Measurements from ENCODE around the gene MYCN. TPM values are rescaled to one million over a fixed set of nuclear protein-coding genes. Genes with fewer than 3 reads are reported as not detected.
A peak's percentile ranks its signal among the peaks of the same experiment; 100 is the strongest.

Gene MYCN
- total and polyA plus RNA-seq, 2 of the 8 experiments (the other 6 are each of a cell fraction or from before 2014, with no cell fraction given), result 87.8 to 137 TPM

DNA sequence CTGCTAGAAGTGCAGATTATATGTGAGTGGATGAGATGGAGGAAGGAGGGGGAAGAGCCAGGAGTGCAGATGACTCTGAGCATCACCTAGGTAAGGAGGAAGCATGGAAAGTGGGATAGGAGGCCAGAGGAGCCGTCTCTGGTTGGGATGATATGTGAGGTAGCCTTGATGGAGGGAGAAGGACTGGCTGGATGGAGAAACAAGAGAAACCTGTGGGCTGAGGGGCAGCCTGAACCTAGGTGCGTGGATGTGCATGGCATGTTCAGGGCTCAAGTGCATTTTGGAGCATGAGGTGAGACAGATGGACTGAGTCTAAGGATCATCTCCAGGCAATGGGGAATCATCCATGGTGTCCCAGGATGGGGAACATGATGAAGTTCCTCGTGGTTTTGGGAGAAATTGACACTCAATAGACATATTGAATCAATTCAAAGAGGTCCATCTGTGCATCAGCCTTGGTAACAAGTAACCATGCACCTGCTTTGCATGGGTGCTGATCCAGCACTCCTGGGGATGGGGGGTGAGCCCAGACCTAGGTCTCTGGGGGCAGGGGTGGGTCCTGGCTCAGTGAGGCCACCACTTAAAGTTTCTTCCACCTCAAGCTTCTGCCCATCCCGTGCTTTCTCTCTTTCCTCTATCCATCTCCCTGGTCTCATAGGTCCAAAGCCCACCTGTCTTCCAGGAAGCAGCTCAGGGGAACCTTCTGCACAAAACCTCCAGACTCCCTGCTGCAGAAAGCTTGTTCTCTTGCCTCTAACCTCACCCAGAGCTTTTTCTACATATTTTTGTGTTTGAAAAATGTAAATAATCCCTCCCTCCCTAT lies 19.2 kb downstream of the MYCN start:
- H4K91ac ChIP-seq (replicated peaks; ENCODE audit: insufficient read length, low read length), result peak overlapping the region; percentile 97
- ChIA-PET CTCF (ENCODE audit: partially characterized antibody) (interaction anchor here (0.9 to 1.0 kb wide), 3 partner anchors 10 to 60 kb away, joined by 3 to 4 read pairs (median 3); no protein-coding TSS in a partner anchor), POLR2A (ENCODE audit: partially characterized antibody) (interaction anchor here (0.5 kb wide), 1 partner anchor 53 kb away, joined by 3 read pairs; no protein-coding TSS in a partner anchor)
- no peaks in the 10 kb centered on the region for H3K36me3 ChIP-seq (ENCODE audit: control insufficient read depth in 2 of 4, insufficient read depth in 4 of 4, low read length in 3 of 4)
- H2BK120ac ChIP-seq (replicated peaks; ENCODE audit: low read depth, low read length), result peak overlapping the region; percentile 88
- peak overlapping the region; percentile 51 for H2BK20ac ChIP-seq (ENCODE audit: low read length)
- H3K23ac ChIP-seq (ENCODE audit: insufficient read length), result no peak overlapping the region
- FAIRE-seq (no peak), DNase-seq (ENCODE audit: low read depth in 1 of 2, low spot score in 2 of 2) (no peak)
- 89% methylated on average over 4 of the region's 4 CpGs; no CpG with 5 or more reads in 1 of the 2 experiments for WGBS, 2 experiments (ENCODE audit: extremely low coverage in 1 of 2, insufficient coverage in 1 of 2, insufficient read length in 1 of 2, insufficient replicate concordance in 2 of 2, low coverage in 1 of 2, low lambda C conversion rate in 2 of 2, missing lambda C conversion rate in 1 of 2)
- peak overlapping the region; percentile 79 for H4K5ac ChIP-seq (ENCODE audit: insufficient read length, low read depth, low read length)
- H4K20me1 ChIP-seq (replicated peaks in 1 of 2; ENCODE audit: control insufficient read depth in 1 of 2, insufficient read depth in 2 of 2, low read length in 2 of 2), result no peaks in the 10 kb centered on the region
- no peak overlapping the region for H3K14ac ChIP-seq (ENCODE audit: insufficient read length)
- peaks cover 6 to 16% (median 11%) of the 10 kb centered on the region in 4 experiments for H3K4me1 ChIP-seq (replicated peaks in 1 of 4; ENCODE audit: control insufficient read depth in 3 of 4, insufficient read depth in 4 of 4, low read length in 3 of 4)
- H2AFZ ChIP-seq (ENCODE audit: low read length), result no peak overlapping the region
- no peaks in the 10 kb centered on the region; the same call in none of the 2 replicates for H3K23me2 ChIP-seq (ENCODE audit: low read depth, low read length)
- no peak overlapping the region for H4K8ac ChIP-seq (ENCODE audit: extremely low read depth, insufficient read depth, low read length)
- H3K27ac ChIP-seq (ENCODE audit: low read depth, low read length), result no peak overlapping the region
- peak overlapping the region; percentile 15 for H3K4ac ChIP-seq (replicated peaks; ENCODE audit: insufficient read length, low read depth, low read length)
- H2BK5ac ChIP-seq (ENCODE audit: low read depth, low read length), result peak overlapping the region; percentile 85; the same call in 1 of the 2 replicates
- H3K79me2 ChIP-seq (ENCODE audit: control insufficient read depth in 1 of 2, insufficient read depth in 2 of 2, low read length in 2 of 2), result no peaks in the 10 kb centered on the region
- H3K4me2 ChIP-seq (ENCODE audit: insufficient read depth in 1 of 2, low read depth in 2 of 2, low read length in 2 of 2), result peak overlapping the region in 1 of 2 experiments; percentile 34; a peak in 1 of 4 replicates
- H3K9me3 ChIP-seq (ENCODE audit: insufficient read depth in 2 of 2, low read depth in 1 of 2, low read length in 1 of 2), result no peaks in the 10 kb centered on the region
- no peak overlapping the region for H3K4me3 ChIP-seq (ENCODE audit: extremely low read depth in 1 of 4, insufficient read depth in 2 of 4, low read depth in 3 of 4, low read length in 4 of 4)
- H3K56ac ChIP-seq (replicated peaks; ENCODE audit: insufficient read length, low read depth, low read length), result no peak overlapping the region
- H2BK12ac ChIP-seq (ENCODE audit: low read depth, low read length), result peak overlapping the region; percentile 96
- peak overlapping the region; percentile 99 for H2AK5ac ChIP-seq (ENCODE audit: low read depth, low read length)
- no peak overlapping the region for H3K9ac ChIP-seq (replicated peaks in 1 of 4; ENCODE audit: extremely low read depth in 1 of 4, low read depth in 3 of 4, low read length in 3 of 4)
- H3K79me1 ChIP-seq (ENCODE audit: low read depth, low read length), result no peaks in the 10 kb centered on the region
- no peaks in the 10 kb centered on the region for H3K27me3 ChIP-seq (replicated peaks in 1 of 4; ENCODE audit: control insufficient read depth in 3 of 4, extremely low read depth in 1 of 4, insufficient read depth in 3 of 4, low read length in 3 of 4)
- peak overlapping the region; percentile 92; the same call in 1 of the 2 replicates for H2BK15ac ChIP-seq (ENCODE audit: low read length)
- peak overlapping the region; percentile 66 for H3K18ac ChIP-seq (ENCODE audit: extremely low read depth, low read length)
- TF ChIP-seq NANOG (IDR thresholded peaks at IDR 0.05; ENCODE audit: insufficient read depth, low read depth, low read length, poor library complexity, severe bottlenecking) (no peak), POLR2AphosphoS5 (IDR thresholded peaks at IDR 0.05; ENCODE audit: low read depth, low read length) (no peak), MAFK (IDR thresholded peaks at IDR 0.05; ENCODE audit: low read depth, low read length) (no peak), EZH2 (IDR thresholded peaks at IDR 0.05; ENCODE audit: low read depth, low read length, severe bottlenecking) (no peak), SP1 (IDR thresholded peaks at IDR 0.05; ENCODE audit: low read depth, low read length) (no peak), HDAC6 (IDR thresholded peaks at IDR 0.05; ENCODE audit: low read depth, low read length) (no peak), SP2 (IDR thresholded peaks at IDR 0.05; ENCODE audit: low read length) (no peak), GABPA (IDR thresholded peaks at IDR 0.05; ENCODE audit: borderline replicate concordance, insufficient read depth, low read length) (no peak), TAF1 (IDR thresholded peaks at IDR 0.05; ENCODE audit: low read depth, low read length) (no peak)
- TF ChIP-seq, protein P1, sequence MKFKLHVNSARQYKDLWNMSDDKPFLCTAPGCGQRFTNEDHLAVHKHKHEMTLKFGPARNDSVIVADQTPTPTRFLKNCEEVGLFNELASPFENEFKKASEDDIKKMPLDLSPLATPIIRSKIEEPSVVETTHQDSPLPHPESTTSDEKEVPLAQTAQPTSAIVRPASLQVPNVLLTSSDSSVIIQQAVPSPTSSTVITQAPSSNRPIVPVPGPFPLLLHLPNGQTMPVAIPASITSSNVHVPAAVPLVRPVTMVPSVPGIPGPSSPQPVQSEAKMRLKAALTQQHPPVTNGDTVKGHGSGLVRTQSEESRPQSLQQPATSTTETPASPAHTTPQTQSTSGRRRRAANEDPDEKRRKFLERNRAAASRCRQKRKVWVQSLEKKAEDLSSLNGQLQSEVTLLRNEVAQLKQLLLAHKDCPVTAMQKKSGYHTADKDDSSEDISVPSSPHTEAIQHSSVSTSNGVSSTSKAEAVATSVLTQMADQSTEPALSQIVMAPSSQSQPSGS (IDR thresholded peaks at IDR 0.05; ENCODE audit: low read length), result no peak
